PC-3 (cell line): Measurements from ENCODE around the gene SESN1. TPM values are rescaled to one million over a fixed set of nuclear protein-coding genes. Genes with fewer than 3 reads are reported as not detected.

Experiments
- ATAC-seq: fragments of 200-7000 bp; cut with Tn5 transposase; 2 replicates; pipeline ENCODE4 v1.9.1; 2020; ENCODE audit warnings: mild to moderate bottlenecking, moderate library complexity
- BruUV-seq: library from RNA; stranded (reverse); fragments of 400-500 nt; replicated peaks from 2 replicates; lab custom pipeline; 2021; lab: Mats Ljungman, UMichigan
- CTCF ChIA-PET: fragments of 300-600 bp; sonication (Branson Sonifier 250); formaldehyde crosslinking; loops from one replicate; lab custom pipeline; 2022; ENCODE audit warnings: antibody characterized with exemption; lab: Charles Lee
- POLR2A ChIA-PET: fragments of 300-600 bp; sonication (Branson Sonifier 250); formaldehyde crosslinking; loops from one replicate; lab custom pipeline; 2022; ENCODE audit warnings: antibody characterized with exemption; ENCODE audit not compliant: unreplicated experiment; lab: Charles Lee
- DNase-seq: peaks from one replicate; pipeline ENCODE4 v3.0.0-alpha.2; 2015
- H2AFZ ChIP-seq: fragments of 300-600 bp; sonication (generic); 2 replicates; pipeline ENCODE4 v1.6.0; 2016; ENCODE audit warnings: antibody characterized with exemption, low read length
- H3F3A ChIP-seq: fragments of 300-600 bp; sonication (generic); one replicate; pipeline ENCODE4 v1.6.0; 2017; ENCODE audit warnings: antibody characterized with exemption, low read length, control low read depth, mild to moderate bottlenecking; ENCODE audit not compliant: unreplicated experiment
- H3K27ac ChIP-seq: fragments of 300-600 bp; sonication (generic); 2 replicates; pipeline ENCODE4 v1.5.1; 2016; ENCODE audit warnings: mild to moderate bottlenecking, low read length
- H3K27me3 ChIP-seq: fragments of 300-600 bp; sonication (generic); 2 replicates; pipeline ENCODE4 v1.6.1; 2016; ENCODE audit warnings: low read length, mixed read lengths
- H3K36me3 ChIP-seq: fragments of 300-600 bp; sonication (generic); 2 replicates; pipeline ENCODE4 v1.6.1; 2016; ENCODE audit warnings: low read depth, mixed run types, low read length, mixed read lengths
- H3K4me1 ChIP-seq: fragments of 300-600 bp; sonication (generic); 2 replicates; pipeline ENCODE4 v1.5.1; 2016; ENCODE audit warnings: low read length; ENCODE audit not compliant: insufficient read depth
- H3K4me2 ChIP-seq: fragments of 300-600 bp; sonication (generic); 2 replicates; pipeline ENCODE4 v1.6.0; 2016; ENCODE audit warnings: low read length
- H3K4me3 ChIP-seq: fragments of 300-600 bp; sonication (generic); 2 replicates; pipeline ENCODE4 v1.5.1; 2016; ENCODE audit warnings: mild to moderate bottlenecking, low read length, mixed read lengths
- H3K79me2 ChIP-seq: fragments of 300-600 bp; sonication (generic); 2 replicates; pipeline ENCODE4 v1.6.1; 2017; ENCODE audit warnings: low read length, mixed read lengths
- H3K9ac ChIP-seq: fragments of 300-600 bp; sonication (generic); 2 replicates; pipeline ENCODE4 v1.6.0; 2016; ENCODE audit warnings: mild to moderate bottlenecking, low read length
- H3K9me2 ChIP-seq: fragments of 300-600 bp; sonication (generic); replicated peaks from 2 replicates; pipeline ENCODE4 v1.6.1; 2016; ENCODE audit warnings: mixed run types, low read length, mixed read lengths
- H3K9me3 ChIP-seq: fragments of 300-600 bp; sonication (generic); 2 replicates; pipeline ENCODE4 v1.6.1; 2016; ENCODE audit warnings: low read length, mixed read lengths
- H4K20me1 ChIP-seq: fragments of 300-600 bp; sonication (generic); 2 replicates; pipeline ENCODE4 v1.6.1; 2016; ENCODE audit warnings: low read length, mixed read lengths
- EZH2 ChIP-seq: fragments of 300-600 bp; sonication (generic); IDR thresholded peaks from one replicate; pipeline ENCODE4 v1.6.1; 2017; ENCODE audit warnings: antibody characterized with exemption, mild to moderate bottlenecking, low read length; ENCODE audit not compliant: unreplicated experiment
- EZH2phosphoT487 ChIP-seq: fragments of 300-600 bp; sonication (generic); IDR thresholded peaks from 2 replicates; pipeline ENCODE4 v1.6.1; 2018; ENCODE audit warnings: mild to moderate bottlenecking, antibody characterized with exemption, low read length, borderline replicate concordance
- intact Hi-C: fragments of 100-400 bp; cut with micrococcal nuclease; formaldehyde crosslinking; loops from 2 replicates; pipeline ENCODE4 v1.9.0; 2023
- total RNA-seq: library from RNA; depleted of rRNA; stranded (reverse); fragments of >200 nt; gene quantifications from 2 replicates; pipeline ENCODE4 v1.2.3, GENCODE V29; 2014
- TF ChIP-seq, protein P1 (sequence below): fragments of 300-600 bp; sonication (generic); conservative IDR thresholded peaks from 2 replicates; pipeline ENCODE4 v1.5.1; 2017; ENCODE audit warnings: antibody characterized with exemption, low read depth, mild to moderate bottlenecking, low read length

The SESN1 gene
- total RNA-seq, 1 experiment from 2014 or later, result 3.4 TPM

DNA sequence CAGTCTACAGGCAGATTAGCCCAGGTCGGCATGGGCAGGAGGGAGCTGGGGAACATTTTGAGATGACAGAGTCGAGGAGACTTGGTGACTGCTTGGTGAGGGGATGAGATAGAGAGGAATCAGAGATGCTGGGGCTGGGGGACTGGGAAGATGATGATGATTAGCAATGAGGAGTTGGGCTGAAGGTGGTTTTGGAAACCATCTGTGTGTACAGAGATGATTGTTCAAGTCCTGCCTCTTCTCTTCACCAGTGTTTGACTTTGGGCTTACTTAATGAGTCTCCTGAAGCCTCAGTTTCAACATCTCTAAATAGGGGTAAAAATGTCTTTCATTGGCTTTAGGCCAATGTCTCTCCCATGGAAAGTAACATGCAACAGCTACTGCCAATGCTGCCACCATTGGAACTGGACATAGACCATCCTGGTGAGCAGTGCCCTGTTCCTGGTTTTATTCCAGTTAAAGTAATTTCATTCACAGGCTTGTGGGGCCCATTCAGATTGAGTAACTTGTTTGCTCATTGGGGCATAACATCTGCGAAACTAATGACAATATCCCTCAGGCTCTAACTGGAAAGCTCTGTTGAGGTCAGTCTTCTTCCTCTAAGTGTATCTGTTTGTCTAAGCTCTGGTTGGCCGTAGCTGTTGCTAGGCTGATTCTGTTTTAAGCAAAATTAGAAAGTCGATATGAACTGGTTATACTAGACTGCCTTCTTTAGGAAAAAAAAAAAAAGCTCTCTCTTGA lies 147.4 kb downstream of the SESN1 start:
- H3K79me2 ChIP-seq, result no peaks in the 10 kb centered on the region
- BruUV-seq, result no TSS peak
- H2AFZ ChIP-seq, result no peak overlapping the region
- DNase-seq, result peak; percentile 71
- TF ChIP-seq, protein P1, sequence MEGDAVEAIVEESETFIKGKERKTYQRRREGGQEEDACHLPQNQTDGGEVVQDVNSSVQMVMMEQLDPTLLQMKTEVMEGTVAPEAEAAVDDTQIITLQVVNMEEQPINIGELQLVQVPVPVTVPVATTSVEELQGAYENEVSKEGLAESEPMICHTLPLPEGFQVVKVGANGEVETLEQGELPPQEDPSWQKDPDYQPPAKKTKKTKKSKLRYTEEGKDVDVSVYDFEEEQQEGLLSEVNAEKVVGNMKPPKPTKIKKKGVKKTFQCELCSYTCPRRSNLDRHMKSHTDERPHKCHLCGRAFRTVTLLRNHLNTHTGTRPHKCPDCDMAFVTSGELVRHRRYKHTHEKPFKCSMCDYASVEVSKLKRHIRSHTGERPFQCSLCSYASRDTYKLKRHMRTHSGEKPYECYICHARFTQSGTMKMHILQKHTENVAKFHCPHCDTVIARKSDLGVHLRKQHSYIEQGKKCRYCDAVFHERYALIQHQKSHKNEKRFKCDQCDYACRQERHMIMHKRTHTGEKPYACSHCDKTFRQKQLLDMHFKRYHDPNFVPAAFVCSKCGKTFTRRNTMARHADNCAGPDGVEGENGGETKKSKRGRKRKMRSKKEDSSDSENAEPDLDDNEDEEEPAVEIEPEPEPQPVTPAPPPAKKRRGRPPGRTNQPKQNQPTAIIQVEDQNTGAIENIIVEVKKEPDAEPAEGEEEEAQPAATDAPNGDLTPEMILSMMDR, result no peak
- TF ChIP-seq EZH2 (no peak), EZH2phosphoT487 (no peak)
- ChIA-PET POLR2A (no interaction called here), CTCF (interaction anchor here (0.6 kb wide), 1 partner anchor 388 kb away, joined by 4 read pairs; no protein-coding TSS in a partner anchor)
- no peaks in the 10 kb centered on the region for H3K27me3 ChIP-seq
- H4K20me1 ChIP-seq, result no peaks in the 10 kb centered on the region
- H3K27ac ChIP-seq, result peak overlapping the region; percentile 41
- H3K9me3 ChIP-seq, result no peaks in the 10 kb centered on the region
- no peak overlapping the region for H3K4me3 ChIP-seq
- no peaks in the 10 kb centered on the region for H3F3A ChIP-seq
- peak; percentile 55 for ATAC-seq
- no peaks in the 10 kb centered on the region for H3K9me2 ChIP-seq
- H3K9ac ChIP-seq, result no peak overlapping the region; the same call in 1 of the 2 replicates
- peaks cover 12% of the 10 kb centered on the region for H3K4me1 ChIP-seq
- peak overlapping the region; percentile 22; the same call in 1 of the 2 replicates for H3K4me2 ChIP-seq
- intact Hi-C loops, result no loop called here
- no peaks in the 10 kb centered on the region for H3K36me3 ChIP-seq

DNA sequence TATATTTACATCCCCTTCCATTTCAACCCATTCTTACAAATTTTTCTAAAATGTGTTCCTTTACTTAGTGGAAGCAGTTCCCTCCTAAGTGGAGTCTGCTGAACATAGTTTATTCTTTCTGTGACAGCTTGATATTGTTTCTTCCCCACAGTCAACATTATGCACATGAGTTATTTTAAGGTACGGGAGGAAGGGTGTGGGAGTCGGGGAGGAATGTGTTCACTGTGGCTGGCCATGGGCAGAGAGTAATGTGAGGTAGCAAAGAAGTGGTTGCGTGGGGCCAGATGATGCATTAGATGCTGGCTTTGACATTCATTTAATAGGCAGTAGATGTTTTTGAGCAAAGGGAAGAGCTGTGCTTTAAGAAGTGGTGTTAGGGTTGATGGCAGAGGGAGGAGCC lies 148.0 kb downstream of the SESN1 start:
- POLR2A ChIA-PET, result no interaction called here
- Histone ChIP-seq H3K9me2 (no peaks in the 10 kb centered on the region), H3K79me2 (no peaks in the 10 kb centered on the region), H3F3A (no peaks in the 10 kb centered on the region), H3K9ac (no peak overlapping the region), H4K20me1 (no peaks in the 10 kb centered on the region), H3K27ac (no peak overlapping the region; the same call in 1 of the 2 replicates), H2AFZ (no peak overlapping the region), H3K4me3 (no peak overlapping the region), H3K9me3 (no peaks in the 10 kb centered on the region), H3K4me2 (peak overlapping the region; percentile 22; the same call in 1 of the 2 replicates), H3K27me3 (no peaks in the 10 kb centered on the region), H3K4me1 (peaks cover 12% of the 10 kb centered on the region), H3K36me3 (no peaks in the 10 kb centered on the region)
- BruUV-seq, result no TSS peak
- DNase-seq (no peak), ATAC-seq (no peak)
- TF ChIP-seq, protein P1, result no peak
- TF ChIP-seq EZH2 (no peak), EZH2phosphoT487 (no peak)
- intact Hi-C loops, result no loop called here
- CTCF ChIA-PET, result no interaction called here

DNA sequence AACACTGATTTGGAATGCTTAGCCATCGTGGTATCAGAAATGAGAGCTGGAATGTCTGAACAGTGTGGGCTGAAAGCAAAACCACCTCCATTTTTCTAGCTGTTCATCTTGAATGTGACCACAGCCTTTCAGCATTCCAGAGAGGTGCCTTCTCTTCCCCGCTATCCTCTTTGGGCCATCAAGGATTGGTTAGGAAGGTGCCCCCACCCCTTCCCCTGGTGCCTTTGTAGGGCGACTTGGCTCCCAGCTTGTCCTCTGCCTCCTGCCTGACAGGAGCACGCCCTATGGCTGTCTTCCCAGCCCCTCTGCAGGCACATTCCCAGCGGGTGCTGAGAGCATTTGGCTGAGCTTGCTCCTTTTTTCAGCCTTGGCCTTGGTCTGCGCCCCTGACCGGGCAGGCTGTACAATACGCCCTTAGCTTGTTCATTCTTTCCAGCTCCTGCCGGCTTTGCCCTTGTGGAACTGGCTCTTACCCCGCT lies 148.9 kb downstream of the SESN1 start:
- intact Hi-C loops, result no loop called here
- no TSS peak for BruUV-seq
- Histone ChIP-seq H3K9me3 (no peaks in the 10 kb centered on the region), H3K27ac (no peak overlapping the region), H4K20me1 (no peaks in the 10 kb centered on the region), H3K9ac (no peak overlapping the region), H3K4me2 (no peak overlapping the region), H3K4me3 (no peak overlapping the region), H3F3A (no peaks in the 10 kb centered on the region), H3K4me1 (peaks cover 12% of the 10 kb centered on the region), H3K9me2 (no peaks in the 10 kb centered on the region), H2AFZ (no peak overlapping the region), H3K36me3 (no peaks in the 10 kb centered on the region), H3K79me2 (no peaks in the 10 kb centered on the region), H3K27me3 (no peaks in the 10 kb centered on the region)
- DNase-seq (no peak), ATAC-seq (no peak)
- CTCF ChIA-PET, result no interaction called here
- TF ChIP-seq EZH2 (no peak), EZH2phosphoT487 (no peak)
- TF ChIP-seq, protein P1, result no peak
- POLR2A ChIA-PET, result interaction anchor here (0.6 kb wide), 1 partner anchor 20 kb away, joined by 3 read pairs; no protein-coding TSS in a partner anchor
